ENCODE results near the gene NAA16.

Gene NAA16

DNA sequence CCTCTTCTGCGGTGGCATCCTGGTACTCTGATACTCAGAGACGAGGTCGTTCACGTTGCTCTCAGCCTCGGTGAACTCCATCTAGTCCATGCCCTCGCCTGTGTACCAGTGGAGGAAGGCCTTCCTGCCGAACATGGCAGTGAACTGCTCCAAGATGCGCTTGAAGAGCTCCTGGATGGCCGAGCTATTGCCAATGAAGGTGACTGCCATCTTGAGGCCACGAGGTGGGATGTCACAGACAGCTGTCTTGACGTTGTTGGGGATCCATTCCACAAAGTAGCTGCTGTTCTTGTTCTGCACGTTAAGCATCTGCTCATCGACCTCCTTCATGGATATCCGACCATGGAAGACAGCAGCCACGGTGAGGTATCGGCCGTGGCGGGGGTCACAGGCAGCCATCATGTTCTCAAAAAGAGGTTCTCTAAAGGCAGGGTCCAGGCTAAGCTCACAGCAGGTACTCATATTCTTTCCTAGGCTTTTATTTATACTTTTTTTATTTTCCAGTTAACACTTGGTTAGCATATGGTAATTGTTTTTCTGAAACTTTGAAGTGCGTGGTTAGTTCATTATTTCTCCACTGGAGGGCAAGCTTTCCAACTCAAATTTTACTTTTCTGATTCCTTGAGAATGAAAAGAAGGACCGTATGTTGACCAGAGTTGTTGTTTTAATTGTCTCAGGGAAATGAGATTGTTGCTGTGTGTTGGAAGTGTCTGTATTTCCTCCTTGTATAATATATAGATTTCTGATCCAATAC, 73.9 kb downstream of the NAA16 start:
- H3K4me3 ChIP-seq (ENCODE audit: low read depth in 1 of 2, low read length in 1 of 2): no peak overlapping the region
- H3K4me1 ChIP-seq (ENCODE audit: control insufficient read depth in 1 of 2, insufficient read depth in 1 of 2, low read depth in 1 of 2, low read length in 1 of 2): no peaks in the 10 kb centered on the region
- TF ChIP-seq, protein P1, sequence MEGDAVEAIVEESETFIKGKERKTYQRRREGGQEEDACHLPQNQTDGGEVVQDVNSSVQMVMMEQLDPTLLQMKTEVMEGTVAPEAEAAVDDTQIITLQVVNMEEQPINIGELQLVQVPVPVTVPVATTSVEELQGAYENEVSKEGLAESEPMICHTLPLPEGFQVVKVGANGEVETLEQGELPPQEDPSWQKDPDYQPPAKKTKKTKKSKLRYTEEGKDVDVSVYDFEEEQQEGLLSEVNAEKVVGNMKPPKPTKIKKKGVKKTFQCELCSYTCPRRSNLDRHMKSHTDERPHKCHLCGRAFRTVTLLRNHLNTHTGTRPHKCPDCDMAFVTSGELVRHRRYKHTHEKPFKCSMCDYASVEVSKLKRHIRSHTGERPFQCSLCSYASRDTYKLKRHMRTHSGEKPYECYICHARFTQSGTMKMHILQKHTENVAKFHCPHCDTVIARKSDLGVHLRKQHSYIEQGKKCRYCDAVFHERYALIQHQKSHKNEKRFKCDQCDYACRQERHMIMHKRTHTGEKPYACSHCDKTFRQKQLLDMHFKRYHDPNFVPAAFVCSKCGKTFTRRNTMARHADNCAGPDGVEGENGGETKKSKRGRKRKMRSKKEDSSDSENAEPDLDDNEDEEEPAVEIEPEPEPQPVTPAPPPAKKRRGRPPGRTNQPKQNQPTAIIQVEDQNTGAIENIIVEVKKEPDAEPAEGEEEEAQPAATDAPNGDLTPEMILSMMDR (IDR thresholded peaks at IDR 0.05): no peak
- no peaks in the 10 kb centered on the region for H3K36me3 ChIP-seq
- no peak overlapping the region for H3K27ac ChIP-seq
- no peaks in the 10 kb centered on the region for H3K27me3 ChIP-seq
- no peaks in the 10 kb centered on the region for H3K9me3 ChIP-seq

- no peaks in the 10 kb centered on the region for H3K27me3 ChIP-seq
- no peaks in the 10 kb centered on the region for H3K9me3 ChIP-seq
- no peaks in the 10 kb centered on the region for H3K4me1 ChIP-seq (ENCODE audit: control insufficient read depth in 1 of 2, insufficient read depth in 1 of 2, low read depth in 1 of 2, low read length in 1 of 2)
- no peak overlapping the region for H3K27ac ChIP-seq
- no peak overlapping the region for H3K4me3 ChIP-seq (ENCODE audit: low read depth in 1 of 2, low read length in 1 of 2)
- H3K36me3 ChIP-seq: no peaks in the 10 kb centered on the region
- TF ChIP-seq, protein P1 (IDR thresholded peaks at IDR 0.05): no peak
Measured at GRCh38 chr13:41386211-41386610, 75.1 kb downstream of the NAA16 start.

- H3K4me3 ChIP-seq (ENCODE audit: low read depth in 1 of 2, low read length in 1 of 2): no peak overlapping the region
- H3K27ac ChIP-seq: no peak overlapping the region
- H3K4me1 ChIP-seq (ENCODE audit: control insufficient read depth in 1 of 2, insufficient read depth in 1 of 2, low read depth in 1 of 2, low read length in 1 of 2): no peaks in the 10 kb centered on the region
- no peaks in the 10 kb centered on the region for H3K9me3 ChIP-seq
- H3K27me3 ChIP-seq: no peaks in the 10 kb centered on the region
- H3K36me3 ChIP-seq: no peaks in the 10 kb centered on the region
- TF ChIP-seq, protein P1 (IDR thresholded peaks at IDR 0.05): no peak
Measured at GRCh38 chr13:41387576-41387975, 76.5 kb downstream of the NAA16 start.

DNA sequence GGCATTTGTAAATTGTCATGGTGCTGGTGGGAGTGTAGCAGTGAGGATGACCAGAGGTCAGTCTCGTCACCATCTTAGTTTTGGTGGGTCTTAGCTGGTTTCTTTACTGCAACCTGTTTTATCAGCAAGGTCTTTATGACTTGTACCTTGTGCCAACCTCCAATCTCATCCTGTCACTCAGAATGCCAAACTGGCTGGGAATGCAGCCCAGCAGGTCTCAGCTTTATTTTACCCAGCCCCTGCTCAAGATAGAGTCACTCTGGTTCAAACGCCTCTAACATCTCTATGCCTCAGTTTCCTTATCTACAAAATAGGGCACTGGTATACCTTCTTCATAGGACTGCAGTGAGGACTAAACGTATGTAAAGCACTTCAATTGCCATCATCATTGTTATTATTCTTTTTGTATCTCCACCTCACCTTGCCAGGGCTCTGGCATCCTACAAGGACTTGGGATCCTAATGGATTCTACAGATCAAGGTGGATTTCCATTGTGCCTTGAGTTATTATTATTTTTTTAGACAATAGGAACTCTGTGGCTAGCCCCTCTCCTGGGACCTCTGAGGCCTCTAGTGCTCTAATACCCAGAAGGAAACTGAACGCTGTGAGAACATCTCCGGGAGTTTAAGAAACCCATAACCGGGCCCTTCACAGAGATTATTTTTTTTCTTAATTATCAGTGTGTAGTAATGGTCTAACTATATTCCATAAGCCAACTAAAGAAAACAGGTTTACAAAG, 77.2 kb downstream of the NAA16 start:
- Histone ChIP-seq H3K36me3 (no peaks in the 10 kb centered on the region), H3K4me3 (ENCODE audit: low read depth in 1 of 2, low read length in 1 of 2) (no peak overlapping the region), H3K27me3 (no peaks in the 10 kb centered on the region), H3K27ac (no peak overlapping the region), H3K4me1 (ENCODE audit: control insufficient read depth in 1 of 2, insufficient read depth in 1 of 2, low read depth in 1 of 2, low read length in 1 of 2) (no peaks in the 10 kb centered on the region), H3K9me3 (no peaks in the 10 kb centered on the region)
- TF ChIP-seq, protein P1 (IDR thresholded peaks at IDR 0.05): no peak

DNA sequence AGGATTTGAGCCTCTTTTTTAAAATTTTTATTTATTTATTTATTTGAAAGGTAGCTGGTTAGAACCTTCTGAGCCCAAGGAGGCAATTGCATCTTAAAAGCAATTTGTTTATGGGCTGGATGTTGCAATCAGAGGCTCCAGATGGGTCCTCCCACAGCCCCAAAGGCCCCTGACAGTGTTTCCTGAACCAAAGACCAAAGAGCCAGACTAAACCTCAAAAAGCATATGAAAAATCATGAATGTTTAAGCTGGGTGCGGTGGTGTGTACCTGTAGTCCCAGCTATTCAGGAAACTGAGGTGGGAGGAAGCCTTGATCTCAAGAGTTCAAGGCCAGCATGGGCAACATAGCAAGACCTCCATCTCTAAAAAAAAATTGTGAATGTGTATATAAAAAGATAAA, 78.5 kb downstream of the NAA16 start:
- H3K27ac ChIP-seq: no peak overlapping the region
- H3K9me3 ChIP-seq: no peaks in the 10 kb centered on the region
- no peaks in the 10 kb centered on the region for H3K36me3 ChIP-seq
- no peaks in the 10 kb centered on the region for H3K27me3 ChIP-seq
- no peaks in the 10 kb centered on the region for H3K4me1 ChIP-seq (ENCODE audit: control insufficient read depth in 1 of 2, insufficient read depth in 1 of 2, low read depth in 1 of 2, low read length in 1 of 2)
- TF ChIP-seq, protein P1 (IDR thresholded peaks at IDR 0.05): no peak
- H3K4me3 ChIP-seq (ENCODE audit: low read depth in 1 of 2, low read length in 1 of 2): no peak overlapping the region
